ENCODE data around the gene FBLN5.

DNA sequence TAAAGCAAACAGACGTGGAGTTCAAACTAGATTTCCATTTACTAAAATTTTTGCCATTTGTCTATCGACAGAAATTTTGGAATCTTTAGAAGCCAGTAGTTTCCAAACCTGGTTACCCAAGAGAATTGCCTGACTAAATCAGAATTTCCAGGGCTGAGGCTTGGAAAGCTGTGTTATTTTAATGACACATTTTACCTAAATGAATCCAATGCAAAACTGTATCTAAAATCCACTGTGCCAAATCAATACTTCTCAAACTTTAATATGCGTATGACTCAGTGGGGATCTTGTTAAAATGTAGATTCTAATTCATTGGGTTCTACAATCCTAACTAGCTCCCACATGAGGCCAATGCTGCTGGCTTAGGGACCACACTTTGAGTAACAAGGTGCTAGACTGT is 45.2 kb downstream of the FBLN5 start:
- TF ChIP-seq, protein P1, sequence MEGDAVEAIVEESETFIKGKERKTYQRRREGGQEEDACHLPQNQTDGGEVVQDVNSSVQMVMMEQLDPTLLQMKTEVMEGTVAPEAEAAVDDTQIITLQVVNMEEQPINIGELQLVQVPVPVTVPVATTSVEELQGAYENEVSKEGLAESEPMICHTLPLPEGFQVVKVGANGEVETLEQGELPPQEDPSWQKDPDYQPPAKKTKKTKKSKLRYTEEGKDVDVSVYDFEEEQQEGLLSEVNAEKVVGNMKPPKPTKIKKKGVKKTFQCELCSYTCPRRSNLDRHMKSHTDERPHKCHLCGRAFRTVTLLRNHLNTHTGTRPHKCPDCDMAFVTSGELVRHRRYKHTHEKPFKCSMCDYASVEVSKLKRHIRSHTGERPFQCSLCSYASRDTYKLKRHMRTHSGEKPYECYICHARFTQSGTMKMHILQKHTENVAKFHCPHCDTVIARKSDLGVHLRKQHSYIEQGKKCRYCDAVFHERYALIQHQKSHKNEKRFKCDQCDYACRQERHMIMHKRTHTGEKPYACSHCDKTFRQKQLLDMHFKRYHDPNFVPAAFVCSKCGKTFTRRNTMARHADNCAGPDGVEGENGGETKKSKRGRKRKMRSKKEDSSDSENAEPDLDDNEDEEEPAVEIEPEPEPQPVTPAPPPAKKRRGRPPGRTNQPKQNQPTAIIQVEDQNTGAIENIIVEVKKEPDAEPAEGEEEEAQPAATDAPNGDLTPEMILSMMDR (IDR thresholded peaks at IDR 0.05; ENCODE audit: low read depth, low read length) = no peak
- no peak for TF ChIP-seq POLR2A (IDR thresholded peaks at IDR 0.05; ENCODE audit: extremely low read depth, insufficient read length)
- TF ChIP-seq, protein P2, sequence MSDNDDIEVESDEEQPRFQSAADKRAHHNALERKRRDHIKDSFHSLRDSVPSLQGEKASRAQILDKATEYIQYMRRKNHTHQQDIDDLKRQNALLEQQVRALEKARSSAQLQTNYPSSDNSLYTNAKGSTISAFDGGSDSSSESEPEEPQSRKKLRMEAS (IDR thresholded peaks at IDR 0.05; ENCODE audit: low read depth, low read length) = no peak
- no peak for TF ChIP-seq MYC (IDR thresholded peaks at IDR 0.05; ENCODE audit: low read depth, low read length)
